Right kidney (tissue), 1 donor: Measurements from ENCODE around the gene CCDC136.

Experiments used
- DNase-seq: peaks from one replicate; pipeline ENCODE4 v3.0.0-alpha.2; 2016

The CCDC136 gene

DNA sequence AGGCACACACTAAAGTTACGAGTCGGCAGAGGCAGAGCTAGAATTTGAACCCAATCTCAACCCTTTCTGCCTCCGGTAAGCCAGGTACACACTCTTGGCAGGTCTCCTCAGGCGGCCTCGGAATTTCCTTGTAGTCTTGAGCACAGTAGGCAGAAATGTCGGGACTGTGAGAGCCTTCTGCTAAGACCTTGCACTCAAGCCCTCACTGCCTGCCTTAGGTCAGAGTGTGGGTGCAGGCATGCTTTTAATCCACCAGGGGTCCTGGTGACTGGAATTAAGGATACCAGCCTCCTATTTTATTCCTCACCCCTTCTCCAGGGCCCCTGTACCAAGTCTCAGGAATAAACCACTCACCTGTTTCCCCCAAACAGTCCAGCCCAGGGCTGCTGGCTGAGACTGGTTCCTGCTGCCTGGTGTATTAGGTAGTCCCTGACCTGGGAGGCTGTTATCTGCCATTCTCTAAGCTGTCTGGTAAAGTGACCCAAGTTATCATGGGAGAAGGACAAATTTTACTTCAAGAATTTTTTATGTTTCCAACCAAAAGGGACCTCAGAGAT, 71.7 kb downstream of the CCDC136 start:
- no peak for DNase-seq

DNA sequence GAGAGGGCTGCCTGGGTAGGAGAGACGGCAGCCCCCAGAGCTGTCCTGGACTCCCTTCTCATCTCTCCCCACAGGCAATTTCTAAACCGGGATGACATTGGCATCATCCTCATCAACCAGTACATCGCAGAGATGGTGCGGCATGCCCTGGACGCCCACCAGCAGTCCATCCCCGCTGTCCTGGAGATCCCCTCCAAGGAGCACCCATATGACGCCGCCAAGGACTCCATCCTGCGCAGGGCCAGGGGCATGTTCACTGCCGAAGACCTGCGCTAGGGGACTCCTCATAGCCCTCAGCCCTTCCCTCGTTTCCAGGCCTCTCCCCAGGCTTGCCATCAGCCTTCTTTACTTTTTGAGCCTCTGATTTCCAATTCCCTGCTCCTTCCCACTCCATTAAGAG, 73.5 kb downstream of the CCDC136 start:
- DNase-seq: no peak

DNA sequence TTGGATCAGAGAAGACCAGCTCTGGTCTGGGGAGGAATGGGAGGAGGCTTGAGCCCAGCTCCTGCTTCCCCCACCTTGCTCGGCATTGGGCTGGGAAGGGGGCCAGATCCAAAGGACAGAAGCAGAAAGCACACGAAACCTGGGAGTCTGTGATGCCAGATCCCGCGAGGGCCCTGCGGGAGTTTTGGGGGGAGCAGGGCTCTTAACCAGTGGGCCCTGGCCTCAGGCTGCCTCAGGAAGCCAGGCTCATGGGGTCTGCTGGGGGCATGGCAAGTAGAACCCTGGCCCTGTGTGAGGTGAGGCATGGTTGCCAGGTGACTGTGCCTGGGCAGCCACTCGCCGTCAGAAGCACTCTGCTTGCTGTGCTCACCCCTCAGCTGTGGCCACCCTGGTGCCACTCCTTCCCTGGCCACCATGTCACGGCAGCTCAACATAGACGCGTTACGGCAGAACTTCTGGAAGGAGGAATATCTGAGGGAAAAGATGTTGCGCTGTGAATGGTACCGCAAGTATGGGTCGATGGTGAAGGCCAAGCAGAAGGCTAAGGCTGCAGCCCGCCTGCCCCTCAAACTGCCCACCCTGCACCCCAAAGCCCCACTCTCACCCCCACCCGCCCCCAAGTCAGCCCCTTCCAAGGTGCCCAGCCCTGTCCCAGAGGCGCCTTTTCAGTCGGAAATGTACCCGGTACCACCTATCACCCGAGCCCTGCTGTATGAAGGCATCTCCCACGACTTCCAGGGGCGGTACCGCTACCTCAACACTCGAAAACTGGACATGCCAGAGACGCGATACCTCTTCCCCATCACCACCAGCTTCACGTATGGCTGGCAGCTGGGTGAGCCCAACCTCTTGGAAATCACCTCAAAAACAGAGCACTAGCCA, 74.5 kb downstream of the CCDC136 start:
- no peak for DNase-seq

DNA sequence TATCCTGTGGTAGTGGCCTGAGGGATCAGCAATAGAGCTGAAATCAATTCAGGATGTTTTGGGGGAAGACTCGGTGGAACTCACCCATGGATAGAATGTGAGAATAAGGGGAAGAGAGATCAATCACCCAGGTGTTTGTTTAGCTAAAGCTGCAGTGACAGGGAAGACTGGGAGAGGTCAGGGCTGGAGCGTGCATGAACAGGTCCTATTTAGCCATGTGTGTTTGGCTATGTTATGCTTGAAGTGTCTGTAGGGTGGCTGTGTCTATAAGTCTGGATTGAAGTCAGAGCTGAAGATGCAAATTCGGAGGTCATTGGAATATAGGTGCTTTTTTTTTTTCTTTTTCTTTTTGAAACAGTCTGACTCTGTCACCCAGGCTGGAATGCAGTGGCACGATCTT, 75.5 kb downstream of the CCDC136 start:
- no peak for DNase-seq

DNA sequence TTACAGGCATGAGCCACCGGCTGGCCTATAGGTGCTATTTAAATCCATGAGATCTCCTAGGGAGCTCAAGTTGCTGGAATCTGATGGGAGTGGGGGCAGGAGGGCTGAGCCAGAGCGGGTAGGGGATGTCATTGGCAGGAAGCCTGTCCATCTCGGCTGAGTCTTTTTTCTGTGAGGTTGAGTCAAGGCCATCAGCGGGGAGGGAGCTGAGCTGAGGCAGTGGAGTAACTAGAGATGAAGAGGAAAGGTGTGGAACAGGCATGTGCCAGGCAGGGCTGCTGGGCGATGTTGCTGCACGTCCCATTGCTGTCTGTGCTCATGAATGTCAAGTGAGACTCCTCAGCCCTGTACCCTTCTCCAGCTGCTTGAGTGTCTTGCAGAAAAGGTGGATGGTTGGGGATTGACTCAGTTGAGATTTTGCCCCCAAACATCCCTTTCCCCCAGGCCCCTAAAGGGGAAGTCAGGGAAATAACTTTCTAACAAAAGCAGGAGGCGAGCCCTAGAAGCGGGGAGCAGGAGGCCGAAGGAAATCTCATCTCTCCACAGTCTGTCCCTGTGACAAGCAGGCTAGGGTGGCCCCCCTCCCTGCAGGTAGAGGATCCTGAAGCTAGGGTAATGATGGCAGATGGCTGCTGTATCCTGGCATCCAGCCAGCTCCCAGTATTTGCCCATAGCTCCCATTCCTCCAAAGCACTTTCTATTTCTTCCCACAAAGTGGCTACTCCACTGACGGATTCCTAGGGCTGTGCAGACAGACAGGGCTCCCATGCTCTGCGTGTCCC, 76.3 kb downstream of the CCDC136 start:
- no peak for DNase-seq

DNA sequence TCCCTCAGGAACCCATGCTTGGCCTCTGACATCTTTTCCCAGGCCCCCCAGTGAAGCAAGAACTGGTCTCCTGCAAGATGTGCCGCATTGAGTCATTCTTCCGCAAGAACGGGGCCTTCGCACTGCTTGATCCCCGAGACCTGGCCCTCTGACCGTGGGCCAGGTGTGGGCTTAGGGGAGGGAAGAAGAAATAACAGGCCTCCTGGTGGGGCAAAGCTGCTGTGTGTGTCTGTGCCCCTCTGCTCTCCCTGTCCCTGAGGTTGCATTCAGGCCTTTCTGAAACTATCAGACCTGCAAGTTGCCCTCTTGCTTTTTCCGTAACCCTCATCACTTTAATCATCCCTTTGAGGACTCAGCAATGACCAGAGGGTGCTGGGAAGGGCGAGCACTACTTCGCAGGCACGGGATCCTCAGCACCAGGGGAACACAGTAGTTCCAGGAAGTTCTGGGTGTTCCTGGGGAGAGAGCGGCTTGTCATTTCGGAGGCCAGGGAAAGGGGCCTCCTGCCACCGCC, 76.9 kb downstream of the CCDC136 start:
- DNase-seq: no peak

DNA sequence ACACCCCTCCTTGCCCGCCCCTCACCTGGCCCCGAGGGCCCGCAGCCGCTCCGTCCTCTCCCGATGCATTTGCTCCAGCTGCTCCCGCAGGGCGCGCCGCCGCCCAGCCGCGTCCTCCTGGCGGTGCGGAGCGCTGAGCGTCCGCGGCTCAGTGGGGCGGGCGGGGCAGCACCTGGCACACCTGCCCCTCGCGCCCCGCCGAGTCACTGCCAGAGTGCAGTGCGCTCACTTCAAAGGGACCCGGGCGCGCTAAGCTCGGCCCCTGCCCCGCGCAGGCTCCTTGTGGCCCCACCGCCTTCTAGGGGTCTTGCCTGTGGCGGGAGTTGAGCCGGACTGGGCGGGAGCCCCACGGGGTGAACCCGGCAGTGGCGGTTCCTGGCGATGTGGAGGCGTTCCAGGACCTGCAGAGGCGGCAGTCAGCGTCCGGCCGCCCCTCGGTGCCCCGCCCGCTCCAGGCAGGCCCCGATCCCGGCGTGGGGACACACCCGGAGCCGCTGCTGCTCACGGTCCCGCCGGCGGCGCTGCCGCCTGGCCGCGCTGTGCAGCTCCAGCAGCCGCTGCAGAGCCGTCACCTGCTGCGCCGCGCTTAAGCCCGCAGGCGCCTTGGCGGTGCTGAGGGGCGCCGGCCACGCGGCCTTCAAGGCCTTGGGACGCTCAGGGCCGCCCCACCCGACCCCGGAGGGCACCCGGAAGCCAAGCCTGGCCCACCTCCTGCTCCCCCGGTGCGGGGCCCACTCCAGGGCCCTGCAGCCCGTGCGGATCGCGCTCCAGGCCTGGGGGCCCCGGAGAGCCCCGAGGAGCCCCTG, 77.6 kb downstream of the CCDC136 start:
- peak; percentile 85 for DNase-seq

DNA sequence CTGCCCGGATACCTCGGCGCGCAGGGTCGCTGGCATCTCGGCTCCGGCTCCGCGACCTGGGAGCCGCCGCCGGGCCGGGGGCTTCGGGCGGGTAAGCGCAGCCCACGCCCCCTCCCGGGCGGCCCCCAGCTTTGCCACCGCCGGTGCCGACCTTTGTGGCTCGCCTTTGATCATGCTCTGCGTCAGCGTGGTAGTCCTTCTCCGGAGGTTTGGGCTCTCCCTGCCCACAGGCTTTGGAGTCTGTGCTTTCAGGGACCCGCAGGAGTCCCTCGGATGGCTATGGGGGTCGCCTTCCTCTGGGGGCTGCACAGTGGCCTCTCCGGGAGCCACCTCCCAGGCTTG, 78.1 kb downstream of the CCDC136 start:
- peak; percentile 62 for DNase-seq

DNA sequence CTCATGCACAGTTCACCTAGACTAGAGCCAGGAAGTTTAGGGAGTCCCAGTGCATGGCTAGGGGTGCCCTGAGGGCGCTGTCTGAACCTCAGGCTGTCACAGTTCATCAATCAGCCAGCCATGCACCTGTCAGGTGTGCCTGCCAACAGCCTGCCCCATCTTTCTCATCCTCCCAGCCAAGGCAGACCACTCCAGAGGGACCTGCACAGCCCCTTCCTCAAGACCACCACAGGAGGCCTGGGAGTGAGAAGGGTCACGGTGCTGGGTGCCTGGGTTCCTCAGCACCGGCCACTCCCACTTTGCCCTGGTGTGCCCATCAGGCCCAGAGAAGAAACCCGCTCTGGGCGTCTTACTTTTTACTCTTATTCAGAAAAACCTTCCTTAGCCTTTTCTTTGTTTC, 79.3 kb downstream of the CCDC136 start:
- no peak for DNase-seq
